HT1080 (cell line): ENCODE measurements around the gene FOXD4. TPM values are rescaled to one million over a fixed set of nuclear protein-coding genes. Genes with fewer than 3 reads are reported as not detected.
"Not testable (repeated sequence)": the region's sequence is repeated elsewhere in the genome, so short reads cannot be mapped to it uniquely, and the experiment has no call there.

Experiments
- DNase-seq: peaks from one replicate; pipeline ENCODE4 v3.0.0-alpha.2; 2015; ENCODE audit warnings: low read depth
- total RNA-seq: library from RNA; depleted of rRNA; stranded (reverse); fragments of >200 nt; shearing (Covaris generic); gene quantifications from 2 replicates; pipeline ENCODE4 v1.2.3, GENCODE V29; 2014; rRNA removed

Gene FOXD4
- total RNA-seq, 1 experiment from 2014 or later = 1.1 TPM

GRCh38 chr9:94323-94722, 23.9 kb downstream of the FOXD4 start:
- peak; percentile 10 for DNase-seq

GRCh38 chr9:93909-94308, 24.3 kb downstream of the FOXD4 start:
- DNase-seq = not testable (repeated sequence)

- DNase-seq = not testable (repeated sequence)
Observed at GRCh38 chr9:90851-91250, 27.4 kb downstream of the FOXD4 start.

GRCh38 chr9:88396-89037, 29.7 kb downstream of the FOXD4 start:
- DNase-seq = not testable (repeated sequence)

- not testable (repeated sequence) for DNase-seq
Observed at GRCh38 chr9:87860-88259, 30.4 kb downstream of the FOXD4 start.

DNA sequence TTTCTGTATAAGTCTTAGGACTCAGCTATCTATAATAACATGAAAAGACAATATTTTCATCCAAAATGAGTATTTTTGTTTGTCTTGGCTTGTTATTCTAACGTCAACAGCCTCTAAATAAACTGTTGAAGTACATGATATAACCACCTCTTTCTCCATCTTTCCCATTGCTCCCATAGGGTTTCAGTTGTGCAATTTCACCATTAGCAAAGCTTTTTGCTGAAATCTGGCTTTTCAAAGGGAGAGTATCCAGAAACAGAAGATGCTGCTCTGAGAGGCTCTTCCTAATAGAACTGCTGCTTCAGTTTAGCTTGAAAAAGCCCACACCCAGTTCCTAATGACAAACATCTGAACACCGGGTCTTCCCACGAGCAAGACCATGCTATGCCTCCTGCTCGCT, 31.1 kb downstream of the FOXD4 start:
- DNase-seq = not testable (repeated sequence)

- not testable (repeated sequence) for DNase-seq
Observed at GRCh38 chr9:86697-87096, 31.5 kb downstream of the FOXD4 start.

- not testable (repeated sequence) for DNase-seq
Observed at GRCh38 chr9:82932-83689, 35.1 kb downstream of the FOXD4 start.

DNA sequence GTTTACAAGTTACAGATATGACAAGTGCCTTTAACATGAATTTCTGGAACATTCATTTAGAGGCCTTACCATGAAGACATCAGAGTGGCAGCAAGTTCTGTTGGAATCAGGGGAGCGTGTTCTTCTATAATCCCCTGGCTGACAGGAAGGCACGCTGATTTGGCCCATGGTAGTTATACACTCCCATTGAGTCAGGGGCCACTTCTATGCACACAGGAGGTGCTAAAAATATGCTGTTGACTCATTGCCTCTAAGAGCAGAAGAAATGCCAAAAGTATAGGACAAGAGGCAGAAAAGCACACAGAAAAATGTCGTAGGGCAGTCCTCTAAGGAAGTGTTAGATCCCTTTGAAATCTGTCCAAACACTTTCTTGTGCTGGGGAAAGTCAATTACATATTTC, 39.9 kb downstream of the FOXD4 start:
- not testable (repeated sequence) for DNase-seq

DNA sequence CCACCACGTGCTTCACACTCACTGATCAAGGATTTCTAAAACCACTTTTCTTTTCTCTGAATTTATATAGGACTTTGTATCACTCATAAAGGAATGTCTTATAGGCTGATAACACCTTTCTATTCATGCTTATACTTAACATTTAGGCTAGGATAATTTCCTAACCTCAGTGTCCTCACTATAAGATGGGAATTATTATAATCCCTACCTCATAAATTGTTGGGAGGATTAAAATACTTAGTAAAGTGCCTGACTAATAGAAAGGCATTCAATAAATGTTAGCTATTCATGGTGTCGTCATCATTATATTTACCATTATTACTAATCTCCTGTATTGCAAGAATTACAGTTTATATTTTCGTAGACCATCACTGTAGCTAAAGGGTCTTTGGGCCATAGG, 41.8 kb downstream of the FOXD4 start:
- not testable (repeated sequence) for DNase-seq

DNA sequence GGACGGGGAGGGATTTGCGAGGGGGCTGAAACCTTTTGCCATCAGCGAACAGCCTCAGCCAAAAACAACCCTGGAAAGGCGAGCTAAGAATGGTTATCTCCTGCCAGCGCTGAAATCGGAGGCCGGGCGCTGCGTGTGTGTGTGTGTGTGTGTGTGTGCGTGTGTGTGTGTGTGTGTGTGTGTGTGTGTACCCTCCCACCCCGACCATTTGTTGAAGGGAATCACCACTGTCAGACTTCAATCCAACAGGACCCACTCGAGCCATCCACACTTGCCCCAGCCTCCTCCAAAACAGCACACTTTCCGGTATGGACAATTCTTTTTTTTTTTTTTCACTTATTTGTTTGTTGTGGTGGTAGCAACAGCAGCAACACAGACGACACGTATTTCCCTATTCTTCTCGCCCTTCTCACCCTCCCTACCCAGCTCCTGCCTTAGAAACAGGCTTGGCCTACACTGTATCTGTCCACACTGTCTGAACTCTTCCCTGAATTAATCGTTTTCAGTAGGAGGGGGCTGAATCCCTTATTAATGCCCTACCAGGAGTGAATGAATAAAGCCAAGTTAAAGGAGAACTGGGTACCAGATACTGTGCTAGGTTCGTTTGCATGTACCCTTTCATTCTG, 44.2 kb downstream of the FOXD4 start:
- DNase-seq = not testable (repeated sequence)

- DNase-seq = not testable (repeated sequence)
Observed at GRCh38 chr9:73076-73899, 44.9 kb downstream of the FOXD4 start.

Other genes with a start within 250 kb of the FOXD4 start
- gene WASHC1, start 89.0 kb downstream of the FOXD4 start, total RNA-seq = 7.7 and 9.3 TPM in 2 replicates
- gene ZNG1A, start 60.6 kb upstream of the FOXD4 start, total RNA-seq = 9.0 and 11.6 TPM in 2 replicates
- not detected in 2 replicates for gene DOCK8, start 96.4 kb upstream of the FOXD4 start, total RNA-seq